Dendritic cell treated with granulocyte-macrophage colony-stimulating factor and Interleukin-4, amounts not matched to agents 40 ng/mL and 50 ng/mL, for 4 days (primary cell): ENCODE measurements around the gene ZNF831.

ENCODE experiments used
- H3K27ac Mint-ChIP-seq: one replicate; pipeline ENCODE4 v1.8.0; 2022; ENCODE audit warnings: mild to moderate bottlenecking, mixed read lengths
- H3K27me3 Mint-ChIP-seq: one replicate; pipeline ENCODE4 v1.8.0; 2022; ENCODE audit warnings: mild to moderate bottlenecking, mixed read lengths
- H3K36me3 Mint-ChIP-seq: one replicate; pipeline ENCODE4 v1.8.0; 2022; ENCODE audit warnings: low read depth, mixed read lengths
- H3K4me1 Mint-ChIP-seq: one replicate; pipeline ENCODE4 v1.8.0; 2022; ENCODE audit warnings: low read depth, mixed read lengths
- H3K4me3 Mint-ChIP-seq: one replicate; pipeline ENCODE4 v1.8.0; 2022; ENCODE audit warnings: mild to moderate bottlenecking, moderate library complexity, mixed read lengths
- H3K9me3 Mint-ChIP-seq: one replicate; pipeline ENCODE4 v1.8.0; 2022; ENCODE audit warnings: mixed read lengths
- intact Hi-C: fragments of 100-400 bp; cut with micrococcal nuclease; formaldehyde crosslinking; loops from one replicate; pipeline ENCODE4 v1.15.0; 2022

Gene ZNF831

GRCh38 chr20:59301343-59302007, 137.9 kb downstream of the ZNF831 start:
- H3K27me3 Mint-ChIP-seq, result peaks cover 60% of the 10 kb centered on the region
- H3K4me3 Mint-ChIP-seq, result no peak overlapping the region
- H3K4me1 Mint-ChIP-seq, result no peaks in the 10 kb centered on the region
- H3K9me3 Mint-ChIP-seq, result no peaks in the 10 kb centered on the region
- no peaks in the 10 kb centered on the region for H3K36me3 Mint-ChIP-seq
- no peak overlapping the region for H3K27ac Mint-ChIP-seq
- intact Hi-C loops, result no loop called here

DNA sequence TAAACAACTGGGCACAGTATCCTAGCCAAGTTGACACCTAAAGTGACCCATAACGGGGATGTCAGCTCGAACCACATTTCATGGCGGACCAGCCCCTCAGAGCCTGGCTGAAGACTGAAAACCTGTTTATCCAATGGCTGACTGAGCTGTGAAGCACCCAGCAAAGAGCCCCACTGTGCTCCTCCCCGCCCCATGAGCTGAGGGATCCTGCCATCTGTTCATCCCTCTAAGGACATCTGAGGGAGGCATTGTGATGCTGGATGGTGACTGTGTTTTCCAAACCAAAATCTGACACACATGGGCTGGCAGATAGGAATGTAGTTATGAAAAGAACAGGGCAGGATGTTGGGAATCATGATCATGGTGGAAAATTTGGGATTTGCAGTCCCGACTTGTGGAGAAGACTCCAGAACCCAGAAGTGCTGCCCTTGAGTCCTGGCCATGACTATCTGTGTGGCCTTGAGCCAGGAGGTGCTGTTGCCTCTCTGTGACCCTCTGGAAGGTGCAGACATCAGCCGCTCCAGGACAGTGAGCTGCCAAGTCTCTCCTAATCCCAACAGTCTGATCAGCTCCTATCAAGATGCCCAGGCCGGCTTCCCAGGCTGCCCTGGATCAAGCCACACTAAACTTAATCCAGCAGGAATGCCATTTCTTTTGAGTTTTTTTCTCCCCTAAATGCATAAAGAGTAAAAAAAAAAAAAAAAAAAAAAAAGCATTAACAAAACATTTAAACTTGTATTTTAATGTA, 142.5 kb downstream of the ZNF831 start:
- H3K4me3 Mint-ChIP-seq, result no peak overlapping the region
- no peaks in the 10 kb centered on the region for H3K4me1 Mint-ChIP-seq
- peaks cover 25% of the 10 kb centered on the region for H3K27me3 Mint-ChIP-seq
- no peaks in the 10 kb centered on the region for H3K36me3 Mint-ChIP-seq
- intact Hi-C loops, result no loop called here
- no peaks in the 10 kb centered on the region for H3K9me3 Mint-ChIP-seq
- H3K27ac Mint-ChIP-seq, result no peak overlapping the region

GRCh38 chr20:59307270-59307669, 143.6 kb downstream of the ZNF831 start:
- no peaks in the 10 kb centered on the region for H3K4me1 Mint-ChIP-seq
- no peaks in the 10 kb centered on the region for H3K36me3 Mint-ChIP-seq
- no peaks in the 10 kb centered on the region for H3K9me3 Mint-ChIP-seq
- H3K27ac Mint-ChIP-seq, result no peak overlapping the region
- intact Hi-C loops, result no loop called here
- no peak overlapping the region for H3K4me3 Mint-ChIP-seq
- peaks cover 14% of the 10 kb centered on the region for H3K27me3 Mint-ChIP-seq
